CD1c-positive myeloid dendritic cell (primary cell): Measurements from ENCODE around the gene CAPN7.

Experiments used
- DNase-seq: peaks from one replicate; pipeline ENCODE4 v3.0.0-alpha.2; 2016; ENCODE audit errors: extremely low spot score

Gene CAPN7

GRCh38 chr3:15199493-15200105 lies 6.4 kb upstream of the CAPN7 start:
- no peak for DNase-seq

- DNase-seq = no peak
Measured at GRCh38 chr3:15204005-15204404, 2.0 kb upstream of the CAPN7 start.

- no peak for DNase-seq
Measured at GRCh38 chr3:15205482-15205933, 538 bp upstream of the CAPN7 start.

GRCh38 chr3:15206662-15207576 lies 873 bp downstream of the CAPN7 start:
- DNase-seq = peak; percentile 26

- DNase-seq = no peak
Measured at GRCh38 chr3:15207836-15208504, 1.9 kb downstream of the CAPN7 start.

- no peak for DNase-seq
Measured at GRCh38 chr3:15211937-15212336, 5.9 kb downstream of the CAPN7 start.

GRCh38 chr3:15214758-15215157 lies 8.7 kb downstream of the CAPN7 start:
- DNase-seq = no peak

- peak; percentile 39 for DNase-seq
Measured at GRCh38 chr3:15215996-15216395, 9.9 kb downstream of the CAPN7 start.

GRCh38 chr3:15216501-15216900 lies 10.5 kb downstream of the CAPN7 start:
- DNase-seq = no peak

GRCh38 chr3:15217011-15217671 lies 11.1 kb downstream of the CAPN7 start:
- DNase-seq = no peak

GRCh38 chr3:15217841-15218267 lies 11.8 kb downstream of the CAPN7 start:
- no peak for DNase-seq

- no peak for DNase-seq
Measured at GRCh38 chr3:15218689-15219088, 12.6 kb downstream of the CAPN7 start.

GRCh38 chr3:15220056-15220455 lies 14.0 kb downstream of the CAPN7 start:
- no peak for DNase-seq

GRCh38 chr3:15220661-15221060 lies 14.6 kb downstream of the CAPN7 start:
- no peak for DNase-seq

GRCh38 chr3:15221574-15222217 lies 15.7 kb downstream of the CAPN7 start:
- DNase-seq = no peak

GRCh38 chr3:15223685-15224572 lies 17.9 kb downstream of the CAPN7 start:
- no peak for DNase-seq

GRCh38 chr3:15228147-15228546 lies 22.1 kb downstream of the CAPN7 start:
- no peak for DNase-seq

GRCh38 chr3:15229262-15229661 lies 23.2 kb downstream of the CAPN7 start:
- no peak for DNase-seq

GRCh38 chr3:15241341-15241740 lies 35.3 kb downstream of the CAPN7 start:
- DNase-seq = peak; percentile 43

GRCh38 chr3:15243822-15244482 lies 37.9 kb downstream of the CAPN7 start:
- DNase-seq = no peak
